ES-I3 (cell line): Measurements from ENCODE around the gene ANKRD36.
"Not testable (repeated sequence)": the region's sequence is repeated elsewhere in the genome, so short reads cannot be mapped to it uniquely, and the experiment has no call there.

Experiments used
- H3K36me3 ChIP-seq: 2 replicates; pipeline ENCODE4 v1.6.1; 2013; ENCODE audit warnings: mild to moderate bottlenecking, low read length, control low read depth, moderate library complexity; ENCODE audit not compliant: insufficient read depth
- H3K4me1 ChIP-seq: 2 replicates; pipeline ENCODE4 v1.6.1; 2013; ENCODE audit warnings: mild to moderate bottlenecking, control low read depth, low read length; ENCODE audit not compliant: insufficient read depth
- H3K9ac ChIP-seq: 2 replicates; pipeline ENCODE4 v1.6.1; 2013; ENCODE audit warnings: low read depth, mild to moderate bottlenecking, low read length, moderate library complexity
- H3K9me3 ChIP-seq: 2 replicates; pipeline ENCODE4 v1.6.1; 2013; ENCODE audit warnings: mild to moderate bottlenecking, low read length, moderate library complexity; ENCODE audit not compliant: control insufficient read depth, insufficient read depth

The ANKRD36 gene

GRCh38 chr2:97094772-97095611 lies 18.0 kb upstream of the ANKRD36 start, which contains the start of gene FAHD2B:
TSS of gene FAHD2B (minus strand) at chr2:97094882. CDS start at chr2:97091706, 3,176 bp downstream.
- H3K4me1 ChIP-seq, H3K9me3 ChIP-seq, H3K36me3 ChIP-seq: not testable (repeated sequence)
- peak within 1 kb of the TSS; percentile 30; the same call in 1 of the 2 replicates for H3K9ac ChIP-seq

- no peaks in the 10 kb centered on the region for H3K4me1 ChIP-seq
These were observed 17.3 kb upstream of the ANKRD36 start for GRCh38 chr2:97095661-97096060.

GRCh38 chr2:97098786-97099372 lies 14.1 kb upstream of the ANKRD36 start:
- H3K4me1 ChIP-seq, H3K9ac ChIP-seq, H3K36me3 ChIP-seq, H3K9me3 ChIP-seq: not testable (repeated sequence)

More at GRCh38 chr2:97095661-97096060, 17.3 kb upstream of the ANKRD36 start:
- Histone ChIP-seq H3K9me3 (no peaks in the 10 kb centered on the region), H3K36me3 (no peaks in the 10 kb centered on the region), H3K9ac (peak overlapping the region; percentile 30; the same call in 1 of the 2 replicates)

- H3K4me1 ChIP-seq, H3K9me3 ChIP-seq, H3K36me3 ChIP-seq, H3K9ac ChIP-seq: not testable (repeated sequence)
These were observed 6.1 kb upstream of the ANKRD36 start for GRCh38 chr2:97106878-97107277.

GRCh38 chr2:97111246-97111645 lies 1.7 kb upstream of the ANKRD36 start:
- H3K4me1 ChIP-seq, H3K9ac ChIP-seq, H3K9me3 ChIP-seq, H3K36me3 ChIP-seq: not testable (repeated sequence)

- H3K9me3 ChIP-seq, H3K36me3 ChIP-seq, H3K4me1 ChIP-seq: not testable (repeated sequence)
- peak overlapping the region; percentile 72 for H3K9ac ChIP-seq
These were observed 468 bp upstream of the ANKRD36 start for GRCh38 chr2:97112320-97113049.

- H3K9me3 ChIP-seq, H3K36me3 ChIP-seq, H3K4me1 ChIP-seq: not testable (repeated sequence)
- peak overlapping the region; percentile 68 for H3K9ac ChIP-seq
These were observed 916 bp downstream of the ANKRD36 start for GRCh38 chr2:97113882-97114255.

GRCh38 chr2:97129090-97129489 lies 16.1 kb downstream of the ANKRD36 start:
- H3K9me3 ChIP-seq, H3K4me1 ChIP-seq, H3K36me3 ChIP-seq, H3K9ac ChIP-seq: not testable (repeated sequence)

- not testable (repeated sequence) for H3K9ac ChIP-seq, H3K9me3 ChIP-seq, H3K4me1 ChIP-seq, H3K36me3 ChIP-seq
These were observed 31.1 kb downstream of the ANKRD36 start for GRCh38 chr2:97144016-97144415.

GRCh38 chr2:97166548-97166947 lies 53.6 kb downstream of the ANKRD36 start:
- not testable (repeated sequence) for H3K9me3 ChIP-seq, H3K4me1 ChIP-seq, H3K9ac ChIP-seq, H3K36me3 ChIP-seq

- not testable (repeated sequence) for H3K9me3 ChIP-seq, H3K9ac ChIP-seq, H3K4me1 ChIP-seq, H3K36me3 ChIP-seq
These were observed 55.0 kb downstream of the ANKRD36 start for GRCh38 chr2:97167938-97168337.

GRCh38 chr2:97168583-97168982 lies 55.6 kb downstream of the ANKRD36 start:
- not testable (repeated sequence) for H3K4me1 ChIP-seq, H3K9me3 ChIP-seq, H3K36me3 ChIP-seq, H3K9ac ChIP-seq

GRCh38 chr2:97180391-97180790 lies 67.4 kb downstream of the ANKRD36 start:
- not testable (repeated sequence) for H3K36me3 ChIP-seq, H3K9me3 ChIP-seq, H3K4me1 ChIP-seq, H3K9ac ChIP-seq

GRCh38 chr2:97195349-97195748 lies 82.4 kb downstream of the ANKRD36 start:
- H3K9ac ChIP-seq, H3K9me3 ChIP-seq, H3K4me1 ChIP-seq, H3K36me3 ChIP-seq: not testable (repeated sequence)

- not testable (repeated sequence) for H3K9me3 ChIP-seq, H3K9ac ChIP-seq, H3K36me3 ChIP-seq, H3K4me1 ChIP-seq
These were observed 84.3 kb downstream of the ANKRD36 start for GRCh38 chr2:97197251-97197650.
